Measurements from ENCODE around the gene TNNT3.
"Not testable (repeated sequence)": the region's sequence is repeated elsewhere in the genome, so short reads cannot be mapped to it uniquely, and the experiment has no call there.

Gene TNNT3

GRCh38 chr11:1919391-1920127 is at the start of gene TNNT3:
Gene TNNT3, plus strand, starts transcription at chr11:1919703. Its CDS starts 3,172 bp downstream, at chr11:1922875.
- no peak for DNase-seq

- no peak for DNase-seq
Measured at GRCh38 chr11:1870326-1870696, 49.2 kb upstream of the TNNT3 start.

GRCh38 chr11:1870721-1871466 is 48.6 kb upstream of the TNNT3 start:
- peak; percentile 55 for DNase-seq

- no peak for DNase-seq
Measured at GRCh38 chr11:1871531-1871930, 48.0 kb upstream of the TNNT3 start.

GRCh38 chr11:1872267-1872985 is 47.1 kb upstream of the TNNT3 start:
- DNase-seq: no peak

GRCh38 chr11:1873048-1873812 is 46.3 kb upstream of the TNNT3 start:
- no peak for DNase-seq

- not testable (repeated sequence) for DNase-seq
Measured at GRCh38 chr11:1873813-1874150, 45.7 kb upstream of the TNNT3 start.

GRCh38 chr11:1874441-1875092 is 44.9 kb upstream of the TNNT3 start:
- not testable (repeated sequence) for DNase-seq

- no peak for DNase-seq
Measured at GRCh38 chr11:1875093-1875850, 44.2 kb upstream of the TNNT3 start.

- DNase-seq: not testable (repeated sequence)
Measured at GRCh38 chr11:1875851-1876301, 43.6 kb upstream of the TNNT3 start.

GRCh38 chr11:1876361-1877063 is 43.0 kb upstream of the TNNT3 start:
- no peak for DNase-seq

GRCh38 chr11:1877211-1878136 is 42.0 kb upstream of the TNNT3 start:
- DNase-seq: no peak

- DNase-seq: no peak
Measured at GRCh38 chr11:1878137-1879031, 41.1 kb upstream of the TNNT3 start.

- no peak for DNase-seq
Measured at GRCh38 chr11:1879342-1879940, 40.1 kb upstream of the TNNT3 start.

GRCh38 chr11:1879941-1880720 is 39.4 kb upstream of the TNNT3 start:
- no peak for DNase-seq

GRCh38 chr11:1880746-1881441 is 38.6 kb upstream of the TNNT3 start:
- DNase-seq: no peak
